HG02981 (cell line): ENCODE data around the gene SETD2.
"Not testable (repeated sequence)": the region's sequence is repeated elsewhere in the genome, so short reads cannot be mapped to it uniquely, and the experiment has no call there.

ENCODE experiments used
- ATAC-seq: cut with Tn5 transposase; IDR thresholded peaks from one replicate; pipeline ENCODE4 v1.9.1; 2021; ENCODE audit warnings: mild to moderate bottlenecking, moderate library complexity; ENCODE audit not compliant: unreplicated experiment

The SETD2 gene

GRCh38 chr3:47108546-47108945 is 55.4 kb downstream of the SETD2 start:
- ATAC-seq, result no peak

GRCh38 chr3:47104259-47104658 is 59.7 kb downstream of the SETD2 start:
- ATAC-seq, result no peak

GRCh38 chr3:47103619-47104018 is 60.3 kb downstream of the SETD2 start:
- no peak for ATAC-seq

- ATAC-seq, result no peak
These were observed 61.8 kb downstream of the SETD2 start for GRCh38 chr3:47102081-47102600.

- ATAC-seq, result no peak
These were observed 65.0 kb downstream of the SETD2 start for GRCh38 chr3:47098910-47099309.

- no peak for ATAC-seq
These were observed 66.0 kb downstream of the SETD2 start for GRCh38 chr3:47097864-47098263.

GRCh38 chr3:47096959-47097358 is 67.0 kb downstream of the SETD2 start:
- no peak for ATAC-seq

GRCh38 chr3:47092090-47092489 is 71.8 kb downstream of the SETD2 start:
- ATAC-seq, result no peak

GRCh38 chr3:47089630-47090029 is 74.3 kb downstream of the SETD2 start:
- ATAC-seq, result no peak

GRCh38 chr3:47086071-47086470 is 77.8 kb downstream of the SETD2 start:
- no peak for ATAC-seq

GRCh38 chr3:47083786-47084185 is 80.1 kb downstream of the SETD2 start:
- no peak for ATAC-seq

- peak; percentile 34 for ATAC-seq
These were observed 81.4 kb downstream of the SETD2 start for GRCh38 chr3:47082519-47082918.

GRCh38 chr3:47079432-47079831 is 84.5 kb downstream of the SETD2 start:
- ATAC-seq, result no peak

- no peak for ATAC-seq
These were observed 90.2 kb downstream of the SETD2 start for GRCh38 chr3:47073685-47074084.

- ATAC-seq, result no peak
These were observed 93.1 kb downstream of the SETD2 start for GRCh38 chr3:47070770-47071169.

GRCh38 chr3:47066259-47066658 is 97.7 kb downstream of the SETD2 start:
- not testable (repeated sequence) for ATAC-seq

- no peak for ATAC-seq
These were observed 98.2 kb downstream of the SETD2 start for GRCh38 chr3:47065681-47066080.

- no peak for ATAC-seq
These were observed 98.9 kb downstream of the SETD2 start for GRCh38 chr3:47065058-47065457.

GRCh38 chr3:47057212-47057671 is 106.7 kb downstream of the SETD2 start:
- no peak for ATAC-seq

- ATAC-seq, result no peak
These were observed 107.2 kb downstream of the SETD2 start for GRCh38 chr3:47056705-47057104.

GRCh38 chr3:47054412-47054811 is 109.5 kb downstream of the SETD2 start:
- ATAC-seq, result no peak

GRCh38 chr3:47047673-47048072 is 116.2 kb downstream of the SETD2 start:
- no peak for ATAC-seq

GRCh38 chr3:47047069-47047468 is 116.8 kb downstream of the SETD2 start:
- ATAC-seq, result no peak
